OCI-LY3 (cell line): ENCODE results near the gene WNT11.

ENCODE experiments used
- H2AFZ ChIP-seq: fragments of 200-600, 300-600 bp; shearing (Covaris generic); 2 replicates; pipeline ENCODE4 v1.6.0; 2014; ENCODE audit warnings: antibody characterized with exemption, low read depth, low read length
- H3K27ac ChIP-seq: fragments of 200-600, 300-600 bp; sonication (generic); 2 replicates; pipeline ENCODE4 v1.5.1; 2014; ENCODE audit warnings: mild to moderate bottlenecking, low read length, moderate library complexity, mixed read lengths
- H3K27me3 ChIP-seq: fragments of 200-600, 300-600 bp; sonication (generic); 2 replicates; pipeline ENCODE4 v1.6.1; 2014; ENCODE audit warnings: low read depth, low read length, mixed read lengths
- H3K36me3 ChIP-seq: fragments of 200-600, 300-600 bp; sonication (generic); replicated peaks from 2 replicates; pipeline ENCODE3; 2014; ENCODE audit warnings: low read depth, low read length, mixed read lengths
- H3K4me1 ChIP-seq: fragments of 300-600, 200-600 bp; sonication (generic); 2 replicates; pipeline ENCODE4 v1.6.1; 2014; ENCODE audit warnings: low read length, mixed read lengths
- H3K4me2 ChIP-seq: fragments of 200-600, 300-600 bp; sonication (generic); 2 replicates; pipeline ENCODE4 v1.6.1; 2014; ENCODE audit warnings: low read length, mixed read lengths
- H3K4me3 ChIP-seq: fragments of 300-600, 200-600 bp; sonication (generic); 2 replicates; pipeline ENCODE4 v1.5.1; 2014; ENCODE audit warnings: antibody characterized with exemption, mild to moderate bottlenecking, low read length, moderate library complexity
- H3K79me2 ChIP-seq: fragments of 300-600, 200-600 bp; shearing (Covaris generic); 2 replicates; pipeline ENCODE4 v1.6.1; 2014; ENCODE audit warnings: mild to moderate bottlenecking, low read length, mixed read lengths
- H3K9ac ChIP-seq: fragments of 300-600, 200-600 bp; shearing (Covaris generic); 2 replicates; pipeline ENCODE4 v1.6.0; 2014; ENCODE audit warnings: mild to moderate bottlenecking, low read length, moderate library complexity
- H3K9me3 ChIP-seq: fragments of 200-600, 300-600 bp; shearing (Covaris generic); 2 replicates; pipeline ENCODE4 v1.6.1; 2014; ENCODE audit warnings: low read length, mixed read lengths; ENCODE audit not compliant: insufficient read depth
- H4K20me1 ChIP-seq: fragments of 200-600, 300-600 bp; sonication (generic); 2 replicates; pipeline ENCODE4 v1.6.1; 2016; ENCODE audit warnings: low read length, mixed read lengths; ENCODE audit not compliant: insufficient read depth
- CTCF ChIP-seq: fragments of 200-600, 300-600 bp; sonication (generic); IDR thresholded peaks from 2 replicates; pipeline ENCODE4 v1.5.1; 2014; ENCODE audit warnings: antibody characterized with exemption, low read length, low read depth
- EZH2phosphoT487 ChIP-seq: fragments of 200-600 bp; shearing (Covaris generic); IDR thresholded peaks from 2 replicates; pipeline ENCODE4 v1.6.1; 2018; ENCODE audit warnings: antibody characterized with exemption, mixed run types, low read depth

Gene WNT11

DNA sequence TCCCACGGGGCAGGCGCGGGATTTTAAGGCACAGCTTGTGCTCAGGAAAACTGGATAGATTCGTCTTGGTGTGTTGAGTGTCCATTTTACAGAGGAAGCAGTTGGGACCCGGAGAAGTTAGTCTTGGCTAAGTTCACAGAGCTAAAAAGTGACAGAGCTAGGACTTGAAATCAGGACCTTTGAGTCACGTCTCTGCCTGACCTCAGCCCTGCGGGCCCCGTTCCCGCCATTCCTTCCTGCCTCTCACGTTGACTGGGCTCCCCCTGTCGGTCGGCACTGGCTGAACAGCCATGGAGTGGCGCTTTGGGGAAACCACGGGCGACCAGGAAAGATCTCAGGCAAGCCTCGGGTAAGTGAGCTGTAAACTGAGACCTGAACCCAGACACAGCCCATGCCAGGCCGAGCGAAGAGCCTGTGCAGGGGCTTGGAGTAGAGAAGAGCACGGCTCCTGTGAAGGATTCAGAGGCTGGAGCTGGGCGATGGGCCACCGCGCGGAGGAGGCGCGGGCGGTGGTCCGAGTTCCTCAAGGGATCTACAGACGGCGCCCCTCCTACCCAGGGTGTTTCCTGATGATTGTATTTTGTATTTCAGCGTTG is 54.1 kb downstream of the WNT11 start:
- Histone ChIP-seq H3K4me1 (peaks cover 31% of the 10 kb centered on the region), H3K36me3 (no peaks in the 10 kb centered on the region), H3K27me3 (no peaks in the 10 kb centered on the region), H3K9me3 (no peaks in the 10 kb centered on the region), H3K4me2 (peak overlapping the region; percentile 95), H3K79me2 (no peaks in the 10 kb centered on the region), H3K9ac (peak overlapping the region; percentile 75), H2AFZ (peak overlapping the region; percentile 100), H3K4me3 (peak overlapping the region; percentile 71), H3K27ac (no peak overlapping the region; the same call in 1 of the 2 replicates), H4K20me1 (no peaks in the 10 kb centered on the region)
- TF ChIP-seq EZH2phosphoT487 (no peak), CTCF (peak; percentile 99)

DNA sequence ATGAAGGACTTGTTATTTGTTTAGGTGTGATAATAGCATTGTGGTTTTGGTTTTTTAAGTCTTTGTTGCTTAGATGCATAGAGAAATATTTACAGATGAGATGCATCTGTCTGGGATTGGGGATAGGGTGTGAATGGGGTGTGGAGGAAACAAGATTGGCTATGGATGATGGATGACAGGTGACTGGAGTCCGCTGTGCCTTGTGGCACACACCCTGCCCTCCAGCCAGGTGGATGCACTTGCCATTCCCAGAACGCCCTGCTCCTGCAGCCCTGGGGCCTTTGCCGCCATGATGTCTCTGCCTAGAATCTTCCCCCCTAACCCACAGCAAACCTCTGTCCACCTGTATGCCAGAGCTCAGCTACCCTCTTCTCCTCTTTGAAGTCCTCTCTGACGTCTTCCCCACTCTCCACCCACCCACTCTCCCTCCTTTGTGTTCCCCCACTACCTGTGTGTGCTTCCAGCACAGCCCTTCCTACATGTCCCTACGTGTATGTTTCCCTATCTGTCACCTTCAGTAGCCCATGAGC is 54.7 kb downstream of the WNT11 start:
- H3K4me3 ChIP-seq = peak overlapping the region; percentile 71
- H2AFZ ChIP-seq = peak overlapping the region; percentile 100
- H3K4me2 ChIP-seq = peak overlapping the region; percentile 95
- H3K9me3 ChIP-seq = no peaks in the 10 kb centered on the region
- no peaks in the 10 kb centered on the region for H3K79me2 ChIP-seq
- no peak for TF ChIP-seq EZH2phosphoT487
- no peak for TF ChIP-seq CTCF
- no peak overlapping the region; the same call in 1 of the 2 replicates for H3K27ac ChIP-seq
- H3K9ac ChIP-seq = peak overlapping the region; percentile 75
- H3K4me1 ChIP-seq = peaks cover 31% of the 10 kb centered on the region
- H4K20me1 ChIP-seq = no peaks in the 10 kb centered on the region
- no peaks in the 10 kb centered on the region for H3K27me3 ChIP-seq
- no peaks in the 10 kb centered on the region for H3K36me3 ChIP-seq

GRCh38 chr11:76150141-76150540 is 56.2 kb downstream of the WNT11 start:
- TF ChIP-seq CTCF (no peak), EZH2phosphoT487 (no peak)
- H3K36me3 ChIP-seq = no peaks in the 10 kb centered on the region
- no peak overlapping the region for H3K9ac ChIP-seq
- H2AFZ ChIP-seq = no peak overlapping the region
- no peaks in the 10 kb centered on the region for H3K27me3 ChIP-seq
- no peaks in the 10 kb centered on the region for H3K9me3 ChIP-seq
- H3K27ac ChIP-seq = no peak overlapping the region
- no peak overlapping the region for H3K4me3 ChIP-seq
- H3K4me2 ChIP-seq = no peak overlapping the region
- peaks cover 31% of the 10 kb centered on the region for H3K4me1 ChIP-seq
- no peaks in the 10 kb centered on the region for H3K79me2 ChIP-seq
- no peaks in the 10 kb centered on the region for H4K20me1 ChIP-seq

DNA sequence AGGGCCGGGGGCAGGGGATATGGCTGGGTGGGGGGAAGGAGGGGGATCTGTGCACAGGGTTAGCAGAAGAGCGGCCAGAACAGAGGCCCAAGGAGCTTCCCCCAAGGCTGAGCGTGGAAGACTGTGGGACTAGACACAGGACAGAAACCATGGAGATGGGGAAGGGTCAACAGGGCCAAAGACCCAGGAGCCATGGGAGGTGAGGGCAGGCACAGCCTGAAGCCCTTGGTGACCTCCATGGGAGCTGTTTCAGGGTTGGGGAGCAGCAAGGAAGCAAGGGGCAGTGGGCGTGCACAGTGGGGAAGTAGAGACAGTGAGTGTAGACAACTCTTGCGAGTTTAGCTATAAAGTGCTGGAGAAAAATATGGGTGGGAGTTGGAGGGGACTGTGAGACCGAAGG is 56.6 kb downstream of the WNT11 start:
- no peaks in the 10 kb centered on the region for H4K20me1 ChIP-seq
- no peak overlapping the region for H3K4me2 ChIP-seq
- TF ChIP-seq CTCF (no peak), EZH2phosphoT487 (no peak)

More for the DNA sequence above, 56.6 kb downstream of the WNT11 start:
- Histone ChIP-seq H2AFZ (no peak overlapping the region), H3K36me3 (no peaks in the 10 kb centered on the region), H3K9me3 (no peaks in the 10 kb centered on the region), H3K27ac (no peak overlapping the region), H3K4me3 (no peak overlapping the region), H3K79me2 (no peaks in the 10 kb centered on the region), H3K4me1 (peaks cover 31% of the 10 kb centered on the region), H3K9ac (no peak overlapping the region), H3K27me3 (no peaks in the 10 kb centered on the region)
